Dedifferentiated amniotic fluid mesenchymal stem cell (primary cell): Measurements from ENCODE around the gene RNF144B.
A peak's percentile ranks its signal among the peaks of the same experiment; 100 is the strongest.
"Not testable (repeated sequence)": the region's sequence is repeated elsewhere in the genome, so short reads cannot be mapped to it uniquely, and the experiment has no call there.

ENCODE experiments used
- DNase-seq: peaks from one replicate; pipeline ENCODE4 v3.0.0-alpha.2; 2016; ENCODE audit errors: extremely low spot score

Gene RNF144B

GRCh38 chr6:18444111-18444510, 57.0 kb downstream of the RNF144B start:
- no peak for DNase-seq

- no peak for DNase-seq
These were observed 58.1 kb downstream of the RNF144B start for GRCh38 chr6:18445228-18445627.

- no peak for DNase-seq
These were observed 59.6 kb downstream of the RNF144B start for GRCh38 chr6:18446771-18447170.

GRCh38 chr6:18447552-18447951, 60.4 kb downstream of the RNF144B start:
- no peak for DNase-seq

GRCh38 chr6:18451756-18452155, 64.6 kb downstream of the RNF144B start:
- peak; percentile 31 for DNase-seq

- no peak for DNase-seq
These were observed 67.3 kb downstream of the RNF144B start for GRCh38 chr6:18454446-18454845.

GRCh38 chr6:18457065-18457737, 70.1 kb downstream of the RNF144B start:
- DNase-seq: no peak

- DNase-seq: not testable (repeated sequence)
These were observed 70.9 kb downstream of the RNF144B start for GRCh38 chr6:18458086-18458485.

- no peak for DNase-seq
These were observed 76.3 kb downstream of the RNF144B start for GRCh38 chr6:18463429-18463828.

- no peak for DNase-seq
These were observed 77.0 kb downstream of the RNF144B start for GRCh38 chr6:18464176-18464575.

- DNase-seq: no peak
These were observed 78.4 kb downstream of the RNF144B start for GRCh38 chr6:18465410-18466154.

- DNase-seq: no peak
These were observed 80.8 kb downstream of the RNF144B start for GRCh38 chr6:18467741-18468502.

- DNase-seq: no peak
These were observed 81.3 kb downstream of the RNF144B start for GRCh38 chr6:18468503-18468843.

GRCh38 chr6:18469536-18469935, 82.4 kb downstream of the RNF144B start:
- DNase-seq: no peak

GRCh38 chr6:18471232-18471964, 84.2 kb downstream of the RNF144B start:
- DNase-seq: no peak

GRCh38 chr6:18472941-18473340, 85.8 kb downstream of the RNF144B start:
- no peak for DNase-seq

- DNase-seq: no peak
These were observed 86.6 kb downstream of the RNF144B start for GRCh38 chr6:18473755-18474154.

GRCh38 chr6:18477301-18477941, 90.3 kb downstream of the RNF144B start:
- peak; percentile 28 for DNase-seq

GRCh38 chr6:18478610-18479009, 91.5 kb downstream of the RNF144B start:
- no peak for DNase-seq

GRCh38 chr6:18481870-18482269, 94.7 kb downstream of the RNF144B start:
- DNase-seq: no peak

- no peak for DNase-seq
These were observed 98.7 kb downstream of the RNF144B start for GRCh38 chr6:18485660-18486435.
